Gastrocnemius medialis (tissue), 4 donors: ENCODE data around the gene NDUFAF3. TPM values are rescaled to one million over a fixed set of nuclear protein-coding genes. Genes with fewer than 3 reads are reported as not detected.

ENCODE experiments used
- ATAC-seq, 2 donors: fragments of 150-250 bp; one replicate each; pipeline ENCODE4 v1.9.1; 2016
- DNase-seq, 2 donors: peaks; one replicate each; pipeline ENCODE4 v3.0.0-alpha.2; 2019
- H3K27ac ChIP-seq, 4 donors: fragments of 200-600 bp; sonication (generic); 1 replicate in 1 of 4; 2 replicates in 3 of 4; pipeline ENCODE4 v1.5.1; 2016 to 2018; ENCODE audit warnings: mild to moderate bottlenecking in 2 of 4, moderate library complexity in 1 of 4
- H3K27me3 ChIP-seq, 3 donors: fragments of 200-600 bp; sonication (generic) in 2 of 3; 1 replicate in 1 of 3; 2 replicates in 2 of 3; pipeline versions ENCODE4 v1.5.1 to v1.6.0; 2016 to 2019; ENCODE audit warnings: mild to moderate bottlenecking in 1 of 3, moderate library complexity in 1 of 3
- H3K36me3 ChIP-seq, 2 donors: fragments of 200-600 bp; sonication (generic) in 1 of 2; one replicate each; pipeline ENCODE4 v1.5.1; 2017 to 2018
- H3K4me1 ChIP-seq, 2 donors: fragments of 200-600 bp; sonication (generic) in 1 of 2; one replicate each; pipeline ENCODE4 v1.5.1; 2016 to 2017; ENCODE audit warnings: mild to moderate bottlenecking in 2 of 2
- H3K4me3 ChIP-seq, 4 donors: fragments of 200-600 bp; sonication (generic) in 3 of 4; 1 replicate in 1 of 4; 2 replicates in 3 of 4; pipeline ENCODE4 v1.5.1; 2016 to 2019; ENCODE audit warnings: mild to moderate bottlenecking in 2 of 4
- H3K9me3 ChIP-seq, 3 donors: fragments of 200-600 bp; sonication (generic) in 2 of 3; 1 replicate in 1 of 3; 2 replicates in 2 of 3; pipeline ENCODE4 v1.5.1; 2016 to 2019
- POLR2A ChIP-seq, 2 donors: fragments of 450-650 bp; IDR thresholded peaks; one replicate each; pipeline ENCODE4 v1.6.1; 2017; ENCODE audit warnings: antibody characterized with exemption in 2 of 2, mild to moderate bottlenecking in 2 of 2, moderate library complexity in 2 of 2
- in situ Hi-C, 4 donors: fragments of 200-750 bp; cut with MboI; loops; one replicate each; pipeline versions ENCODE4 v1.15.0 to v1.8.0; 2017; ENCODE audit warnings: low sequenced_read_pairs in 4 of 4
- intact Hi-C: fragments of 100-400 bp; cut with DNase I; formaldehyde crosslinking; loops from one replicate; pipeline ENCODE4 v1.15.1; 2023; ENCODE audit warnings: low total_unique reads
- total RNA-seq, 4 donors: library from RNA; depleted of rRNA; stranded (reverse); fragments of >200 nt; gene quantifications; one replicate each; pipeline versions ENCODE4 v1.1.0 to v1.2.3, GENCODE V29; 2016
- TF ChIP-seq, protein P1 (sequence below), 5 experiments: fragments of 450-650 bp in 3 of 5; fragments of 200-600 bp in 2 of 5; sonication (generic) in 2 of 5; IDR thresholded peaks in 4 of 5; conservative IDR thresholded peaks in 1 of 5; 1 replicate in 4 of 5; 2 replicates in 1 of 5; pipeline ENCODE4 v1.5.1; 2016 to 2019; ENCODE audit warnings: antibody characterized with exemption in 5 of 5, mild to moderate bottlenecking in 3 of 5, moderate library complexity in 3 of 5

Gene NDUFAF3
- total RNA-seq, 4 donors from 2014 or later = 129 to 181 (median 148) TPM

DNA sequence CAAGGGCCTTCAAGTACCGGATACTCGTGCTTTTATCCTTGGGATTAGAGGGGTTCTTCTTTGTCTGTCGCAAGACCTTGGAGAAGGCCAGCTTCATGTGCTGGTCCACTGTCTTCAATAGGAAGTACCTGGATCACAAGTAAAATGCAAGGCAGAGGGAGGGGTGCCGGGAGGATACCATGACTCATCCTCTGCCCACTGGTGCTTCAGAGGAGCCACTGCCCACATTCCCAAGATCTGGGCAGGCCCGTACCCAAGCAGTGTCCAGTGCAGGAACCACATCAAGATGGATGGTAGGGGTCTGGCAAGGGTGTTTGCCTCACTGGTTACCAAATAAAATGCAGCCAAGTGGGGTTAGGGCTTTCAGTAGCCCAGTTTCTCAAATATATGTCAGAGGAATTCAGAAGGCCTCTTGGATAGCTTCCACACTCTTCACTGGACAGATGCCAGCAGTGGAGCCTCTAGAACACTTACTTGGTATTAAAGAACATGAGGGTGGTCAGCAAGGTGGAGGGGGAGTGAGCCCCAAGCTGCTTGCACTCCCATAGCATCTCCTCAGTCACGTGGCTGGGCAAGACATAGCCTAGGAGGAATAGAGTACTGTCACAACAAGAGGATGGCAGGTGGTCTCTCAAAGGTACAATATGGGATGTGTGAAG is 10.9 kb downstream of the NDUFAF3 start:
- no peaks in the 10 kb centered on the region for H3K9me3 ChIP-seq
- intact Hi-C loops (no loop called here), in situ Hi-C loops (no loop called here)
- ATAC-seq (no peak), DNase-seq (no peak)
- no peaks in the 10 kb centered on the region for H3K27me3 ChIP-seq
- peaks cover 15 to 17% of the 10 kb centered on the region in 2 donors for H3K4me1 ChIP-seq
- H3K4me3 ChIP-seq = no peak overlapping the region
- peaks cover 0 to 65% of the 10 kb centered on the region in 2 donors for H3K36me3 ChIP-seq
- TF ChIP-seq, protein P1, sequence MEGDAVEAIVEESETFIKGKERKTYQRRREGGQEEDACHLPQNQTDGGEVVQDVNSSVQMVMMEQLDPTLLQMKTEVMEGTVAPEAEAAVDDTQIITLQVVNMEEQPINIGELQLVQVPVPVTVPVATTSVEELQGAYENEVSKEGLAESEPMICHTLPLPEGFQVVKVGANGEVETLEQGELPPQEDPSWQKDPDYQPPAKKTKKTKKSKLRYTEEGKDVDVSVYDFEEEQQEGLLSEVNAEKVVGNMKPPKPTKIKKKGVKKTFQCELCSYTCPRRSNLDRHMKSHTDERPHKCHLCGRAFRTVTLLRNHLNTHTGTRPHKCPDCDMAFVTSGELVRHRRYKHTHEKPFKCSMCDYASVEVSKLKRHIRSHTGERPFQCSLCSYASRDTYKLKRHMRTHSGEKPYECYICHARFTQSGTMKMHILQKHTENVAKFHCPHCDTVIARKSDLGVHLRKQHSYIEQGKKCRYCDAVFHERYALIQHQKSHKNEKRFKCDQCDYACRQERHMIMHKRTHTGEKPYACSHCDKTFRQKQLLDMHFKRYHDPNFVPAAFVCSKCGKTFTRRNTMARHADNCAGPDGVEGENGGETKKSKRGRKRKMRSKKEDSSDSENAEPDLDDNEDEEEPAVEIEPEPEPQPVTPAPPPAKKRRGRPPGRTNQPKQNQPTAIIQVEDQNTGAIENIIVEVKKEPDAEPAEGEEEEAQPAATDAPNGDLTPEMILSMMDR (IDR thresholded peaks at IDR 0.05 in 4 of 5, conservative IDR thresholded peaks at IDR 0.05 in 1 of 5) = no peak
- no peak for TF ChIP-seq POLR2A (IDR thresholded peaks at IDR 0.05)
- H3K27ac ChIP-seq = no peak overlapping the region

DNA sequence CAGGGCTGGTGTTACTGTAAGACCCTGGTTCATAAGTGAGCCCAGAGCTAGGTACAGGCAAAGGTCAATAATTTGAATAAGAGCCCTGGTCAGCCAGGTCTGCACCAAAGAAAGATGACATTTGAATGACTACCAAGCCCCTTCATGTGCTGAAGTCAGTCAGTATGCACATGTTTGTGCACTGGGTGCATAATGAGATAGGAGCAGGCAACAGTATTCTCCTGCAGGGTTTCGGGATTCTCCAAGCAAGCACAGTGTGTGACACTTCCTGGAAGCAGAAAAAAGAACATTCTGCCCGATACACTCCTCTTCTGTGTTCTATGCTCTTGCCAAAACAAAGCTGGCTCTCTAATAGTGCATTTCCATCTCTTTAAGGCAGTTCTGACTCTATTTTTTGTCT is 12.7 kb downstream of the NDUFAF3 start:
- no peaks in the 10 kb centered on the region for H3K27me3 ChIP-seq
- no peak overlapping the region for H3K27ac ChIP-seq
- TF ChIP-seq, protein P1 (IDR thresholded peaks at IDR 0.05 in 4 of 5, conservative IDR thresholded peaks at IDR 0.05 in 1 of 5) = no peak
- TF ChIP-seq POLR2A (IDR thresholded peaks at IDR 0.05) = no peak
- intact Hi-C loops (no loop called here), in situ Hi-C loops (no loop called here)
- no peaks in the 10 kb centered on the region for H3K9me3 ChIP-seq
- H3K36me3 ChIP-seq = peaks cover 0 to 71% of the 10 kb centered on the region in 2 donors
- no peak for ATAC-seq
- H3K4me3 ChIP-seq = no peak overlapping the region
- peaks cover 1 to 3% of the 10 kb centered on the region in 2 donors for H3K4me1 ChIP-seq
- DNase-seq = no peak

DNA sequence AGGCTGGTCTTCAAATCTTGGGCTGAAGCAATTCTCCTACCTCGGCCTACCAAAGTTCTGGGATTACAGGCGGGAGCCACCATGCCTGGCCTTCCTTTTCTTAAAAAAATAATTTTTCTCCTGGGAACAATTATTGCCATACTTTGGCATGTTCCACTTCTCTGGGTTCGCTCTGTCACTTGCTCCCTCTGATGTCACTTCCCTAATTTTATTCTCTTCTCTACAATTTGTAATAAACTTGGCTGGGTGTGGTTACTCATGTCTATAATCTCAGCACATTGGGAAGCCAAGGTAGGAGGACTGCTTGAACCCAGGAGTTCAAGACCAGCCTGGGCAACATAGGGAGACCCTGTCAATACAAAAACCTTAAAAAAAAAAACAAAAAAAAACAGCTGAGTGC is 13.4 kb downstream of the NDUFAF3 start:
- no peak overlapping the region for H3K27ac ChIP-seq

DNA sequence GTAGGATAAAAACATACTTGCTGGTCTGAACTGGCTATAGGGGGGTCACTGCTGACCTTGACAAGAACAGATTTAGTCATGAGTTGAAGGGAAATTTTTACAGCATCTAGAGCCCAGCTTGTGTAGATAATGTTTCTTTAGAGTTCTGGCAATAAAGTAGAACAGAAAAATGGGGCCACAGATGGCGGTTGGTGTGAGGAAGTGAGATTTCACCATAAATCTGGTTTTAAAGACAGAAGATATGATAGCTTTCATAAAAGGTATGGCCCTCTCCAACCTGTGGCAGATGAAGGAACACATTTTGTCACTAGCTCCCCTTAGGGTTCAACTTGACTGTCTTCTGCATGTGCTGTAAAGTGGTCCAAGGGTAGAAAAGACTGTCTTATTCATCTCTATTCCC is 31.6 kb downstream of the NDUFAF3 start:
- in situ Hi-C loops = no loop called here
- intact Hi-C loops = no loop called here
- TF ChIP-seq POLR2A (IDR thresholded peaks at IDR 0.05) = no peak
- TF ChIP-seq, protein P1 (IDR thresholded peaks at IDR 0.05 in 4 of 5, conservative IDR thresholded peaks at IDR 0.05 in 1 of 5) = no peak
- H3K4me3 ChIP-seq = no peak overlapping the region
- H3K27me3 ChIP-seq = no peaks in the 10 kb centered on the region
- DNase-seq = no peak
- H3K36me3 ChIP-seq = peaks cover 5 to 50% of the 10 kb centered on the region in 2 donors
- no peak for ATAC-seq
- H3K9me3 ChIP-seq = no peaks in the 10 kb centered on the region
- H3K27ac ChIP-seq = peak overlapping the region in 1 of 4 donors; percentile 48
- H3K4me1 ChIP-seq = peaks cover 0 to 9% of the 10 kb centered on the region in 2 donors

More for the DNA sequence above, 13.4 kb downstream of the NDUFAF3 start:
- intact Hi-C loops = no loop called here
- Histone ChIP-seq H3K4me3 (no peak overlapping the region), H3K4me1 (no peaks in the 10 kb centered on the region), H3K36me3 (peaks cover 0 to 67% of the 10 kb centered on the region in 2 donors), H3K9me3 (no peaks in the 10 kb centered on the region), H3K27me3 (no peaks in the 10 kb centered on the region)
- in situ Hi-C loops = no loop called here
- ATAC-seq (no peak), DNase-seq (no peak)
- TF ChIP-seq, protein P1 (IDR thresholded peaks at IDR 0.05 in 4 of 5, conservative IDR thresholded peaks at IDR 0.05 in 1 of 5) = no peak
- TF ChIP-seq POLR2A (IDR thresholded peaks at IDR 0.05) = no peak
